Measurements from ENCODE around the gene INPPL1.

The INPPL1 gene

GRCh38 chr11:72229925-72230763 lies 5.6 kb downstream of the INPPL1 start:
- Histone ChIP-seq H3K36me3 (ENCODE audit: insufficient read depth) (no peaks in the 10 kb centered on the region), H3K4me2 (no peak overlapping the region), H4K20me1 (ENCODE audit: insufficient read depth) (no peaks in the 10 kb centered on the region), H3K9ac (no peak overlapping the region), H3K4me3 (IDR thresholded peaks at IDR 0.05; ENCODE audit: insufficient read depth, low read depth, low read length) (no peak overlapping the region), H3K4me1 (ENCODE audit: low read depth, poor library complexity, severe bottlenecking) (peaks cover 9% of the 10 kb centered on the region), H3K27me3 (ENCODE audit: insufficient read depth, low read depth) (no peaks in the 10 kb centered on the region), H3K79me2 (ENCODE audit: insufficient read depth, low read depth) (peaks cover 16% of the 10 kb centered on the region), H3K27ac (no peak overlapping the region), H2AFZ (ENCODE audit: low read depth) (no peak overlapping the region)
- TF ChIP-seq CTCF (conservative IDR thresholded peaks at IDR 0.05; ENCODE audit: low read depth, low read length) = no peak

GRCh38 chr11:72230764-72231365 lies 6.3 kb downstream of the INPPL1 start:
- H3K27ac ChIP-seq = no peak overlapping the region
- TF ChIP-seq CTCF (conservative IDR thresholded peaks at IDR 0.05; ENCODE audit: low read depth, low read length) = no peak
- H4K20me1 ChIP-seq (ENCODE audit: insufficient read depth) = no peaks in the 10 kb centered on the region
- no peaks in the 10 kb centered on the region for H3K27me3 ChIP-seq (ENCODE audit: insufficient read depth, low read depth)
- no peak overlapping the region for H3K4me3 ChIP-seq (IDR thresholded peaks at IDR 0.05; ENCODE audit: insufficient read depth, low read depth, low read length)
- H3K79me2 ChIP-seq (ENCODE audit: insufficient read depth, low read depth) = peaks cover 8% of the 10 kb centered on the region
- H2AFZ ChIP-seq (ENCODE audit: low read depth) = no peak overlapping the region
- no peaks in the 10 kb centered on the region for H3K36me3 ChIP-seq (ENCODE audit: insufficient read depth)
- H3K4me2 ChIP-seq = no peak overlapping the region
- H3K4me1 ChIP-seq (ENCODE audit: low read depth, poor library complexity, severe bottlenecking) = peaks cover 7% of the 10 kb centered on the region
- no peak overlapping the region for H3K9ac ChIP-seq

- TF ChIP-seq CTCF (conservative IDR thresholded peaks at IDR 0.05; ENCODE audit: low read depth, low read length) = no peak
These were observed 7.1 kb downstream of the INPPL1 start for GRCh38 chr11:72231396-72232259.

GRCh38 chr11:72232260-72233055 lies 7.9 kb downstream of the INPPL1 start:
- H3K27ac ChIP-seq = no peak overlapping the region
- H3K79me2 ChIP-seq (ENCODE audit: insufficient read depth, low read depth) = no peaks in the 10 kb centered on the region
- H3K9ac ChIP-seq = no peak overlapping the region
- no peak overlapping the region for H3K4me3 ChIP-seq (IDR thresholded peaks at IDR 0.05; ENCODE audit: insufficient read depth, low read depth, low read length)
- H3K4me2 ChIP-seq = no peak overlapping the region
- H3K27me3 ChIP-seq (ENCODE audit: insufficient read depth, low read depth) = no peaks in the 10 kb centered on the region
- H3K36me3 ChIP-seq (ENCODE audit: insufficient read depth) = no peaks in the 10 kb centered on the region
- no peaks in the 10 kb centered on the region for H4K20me1 ChIP-seq (ENCODE audit: insufficient read depth)
- no peaks in the 10 kb centered on the region for H3K4me1 ChIP-seq (ENCODE audit: low read depth, poor library complexity, severe bottlenecking)
- H2AFZ ChIP-seq (ENCODE audit: low read depth) = no peak overlapping the region
- no peak for TF ChIP-seq CTCF (conservative IDR thresholded peaks at IDR 0.05; ENCODE audit: low read depth, low read length)

More at GRCh38 chr11:72231396-72232259, 7.1 kb downstream of the INPPL1 start:
- H3K4me3 ChIP-seq (IDR thresholded peaks at IDR 0.05; ENCODE audit: insufficient read depth, low read depth, low read length) = no peak overlapping the region
- H3K79me2 ChIP-seq (ENCODE audit: insufficient read depth, low read depth) = peaks cover under 1% of the 10 kb centered on the region; the same call in 1 of the 2 replicates
- no peaks in the 10 kb centered on the region for H4K20me1 ChIP-seq (ENCODE audit: insufficient read depth)
- H3K4me1 ChIP-seq (ENCODE audit: low read depth, poor library complexity, severe bottlenecking) = no peaks in the 10 kb centered on the region
- H3K36me3 ChIP-seq (ENCODE audit: insufficient read depth) = no peaks in the 10 kb centered on the region
- no peak overlapping the region for H3K9ac ChIP-seq
- H3K27ac ChIP-seq = no peak overlapping the region
- H2AFZ ChIP-seq (ENCODE audit: low read depth) = no peak overlapping the region
- no peaks in the 10 kb centered on the region for H3K27me3 ChIP-seq (ENCODE audit: insufficient read depth, low read depth)
- no peak overlapping the region for H3K4me2 ChIP-seq
